ENCODE measurements around the gene TBXAS1.

The TBXAS1 gene

GRCh38 chr7:140031364-140031763, 202.3 kb downstream of the TBXAS1 start:
- DNase-seq, result no peak

- DNase-seq, result no peak
Observed at GRCh38 chr7:140033036-140033435, 204.0 kb downstream of the TBXAS1 start.

- no peak for DNase-seq
Observed at GRCh38 chr7:140033779-140034363, 204.8 kb downstream of the TBXAS1 start.

- DNase-seq, result no peak
Observed at GRCh38 chr7:140034421-140034820, 205.4 kb downstream of the TBXAS1 start.

- no peak for DNase-seq
Observed at GRCh38 chr7:140035400-140036223, 206.5 kb downstream of the TBXAS1 start.

GRCh38 chr7:140036224-140036962, 207.3 kb downstream of the TBXAS1 start:
- no peak for DNase-seq

- no peak for DNase-seq
Observed at GRCh38 chr7:140039066-140039465, 210.0 kb downstream of the TBXAS1 start.

- no peak for DNase-seq
Observed at GRCh38 chr7:140039896-140040295, 210.8 kb downstream of the TBXAS1 start.

GRCh38 chr7:140041659-140042385, 212.8 kb downstream of the TBXAS1 start:
- no peak for DNase-seq

GRCh38 chr7:140042386-140042670, 213.3 kb downstream of the TBXAS1 start:
- no peak for DNase-seq

GRCh38 chr7:140044251-140044650, 215.2 kb downstream of the TBXAS1 start:
- DNase-seq, result no peak

- no peak for DNase-seq
Observed at GRCh38 chr7:140045697-140046096, 216.6 kb downstream of the TBXAS1 start.

- no peak for DNase-seq
Observed at GRCh38 chr7:140047197-140047596, 218.1 kb downstream of the TBXAS1 start.

GRCh38 chr7:140048138-140048537, 219.1 kb downstream of the TBXAS1 start:
- no peak for DNase-seq

GRCh38 chr7:140048989-140049338, 219.9 kb downstream of the TBXAS1 start:
- DNase-seq, result no peak

- DNase-seq, result no peak
Observed at GRCh38 chr7:140049339-140050024, 220.4 kb downstream of the TBXAS1 start.

- no peak for DNase-seq
Observed at GRCh38 chr7:140050100-140050499, 221.0 kb downstream of the TBXAS1 start.

GRCh38 chr7:140051820-140052219, 222.8 kb downstream of the TBXAS1 start:
- DNase-seq, result no peak

- no peak for DNase-seq
Observed at GRCh38 chr7:140053812-140054539, 224.9 kb downstream of the TBXAS1 start.

GRCh38 chr7:140054751-140055150, 225.7 kb downstream of the TBXAS1 start:
- DNase-seq, result no peak

- DNase-seq, result no peak
Observed at GRCh38 chr7:140055833-140056232, 226.8 kb downstream of the TBXAS1 start.

Measured in stimulated activated CD4-positive, alpha-beta T cell treated with anti-CD3 and anti-CD28 coated beads, Interleukin-12 subunit alpha, Interleukin-12 subunit beta, amount 100 ng/mL, for 4 hours (primary cell).